GM19452 (cell line): Measurements from ENCODE around the gene KIAA1755.

ENCODE experiments used
- ATAC-seq: cut with Tn5 transposase; IDR thresholded peaks from one replicate; pipeline ENCODE4 v1.9.1; 2021; ENCODE audit not compliant: unreplicated experiment

The KIAA1755 gene

DNA sequence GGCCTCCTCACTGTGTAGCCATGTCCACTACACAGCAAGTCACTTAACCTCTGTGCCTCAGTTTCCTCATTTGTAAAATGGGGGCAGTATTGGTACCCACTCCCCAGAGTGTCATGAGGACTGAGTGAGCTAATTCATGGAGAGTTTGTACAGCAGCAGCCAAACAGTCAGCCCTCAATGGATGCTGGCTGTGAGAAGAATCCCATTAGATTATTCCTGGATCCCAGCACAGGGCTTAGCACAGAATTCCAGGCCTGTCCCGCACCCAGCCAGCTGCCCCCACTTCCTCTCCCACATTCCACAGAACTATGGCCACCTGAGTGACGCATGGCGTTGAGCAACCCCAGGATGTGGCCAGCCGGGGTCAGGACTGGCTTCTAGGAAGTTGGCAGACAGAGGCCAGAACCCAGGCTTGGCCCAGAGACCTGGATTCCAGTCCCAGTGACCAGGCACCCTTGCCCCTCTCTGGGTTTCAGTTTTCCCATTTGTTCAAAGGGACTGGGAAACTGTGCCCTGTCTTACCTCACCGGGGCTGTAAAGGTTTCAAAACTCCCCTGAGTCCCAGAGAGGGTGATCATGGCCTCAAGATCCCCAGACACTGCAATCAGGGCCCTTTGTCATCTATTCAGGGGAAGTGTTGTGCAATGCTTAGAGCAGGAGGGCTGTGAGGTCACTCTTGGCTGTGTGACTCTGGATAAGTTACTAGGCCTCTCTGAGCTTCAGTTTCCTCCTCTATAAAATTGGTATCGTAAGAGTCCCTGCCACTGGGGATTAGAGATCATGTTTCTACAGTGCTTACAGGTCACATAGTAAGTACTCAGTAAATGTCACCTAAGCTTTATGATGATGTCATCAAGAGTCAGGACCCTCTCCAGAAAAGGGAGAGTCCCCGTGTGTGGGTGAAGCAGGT is 92.4 kb downstream of the KIAA1755 start:
- ATAC-seq = no peak

DNA sequence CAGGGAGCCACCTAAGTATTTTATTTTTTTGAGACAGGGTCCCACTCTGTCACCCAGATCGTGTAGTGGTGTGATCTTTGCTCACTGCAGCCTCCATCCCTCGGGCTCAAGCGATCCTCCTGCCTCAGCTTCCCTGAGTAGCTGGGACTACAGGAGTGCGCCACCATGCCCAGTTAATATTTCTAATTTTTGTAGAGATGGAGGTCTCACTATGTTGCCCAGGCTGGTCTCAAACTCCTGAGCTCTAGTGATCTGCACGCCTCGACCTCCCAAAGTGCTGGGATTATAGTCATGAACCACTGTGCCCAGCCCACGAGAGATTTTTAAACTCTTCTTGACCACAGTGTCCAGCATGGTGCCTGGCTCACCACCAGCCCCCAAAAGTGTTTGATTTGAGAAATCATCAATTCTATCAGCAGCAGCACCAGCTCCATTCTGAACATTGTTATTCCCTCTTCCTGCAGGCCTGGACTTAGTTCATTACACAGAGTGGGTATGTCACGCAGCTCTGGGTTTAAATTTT is 93.1 kb downstream of the KIAA1755 start:
- no peak for ATAC-seq

DNA sequence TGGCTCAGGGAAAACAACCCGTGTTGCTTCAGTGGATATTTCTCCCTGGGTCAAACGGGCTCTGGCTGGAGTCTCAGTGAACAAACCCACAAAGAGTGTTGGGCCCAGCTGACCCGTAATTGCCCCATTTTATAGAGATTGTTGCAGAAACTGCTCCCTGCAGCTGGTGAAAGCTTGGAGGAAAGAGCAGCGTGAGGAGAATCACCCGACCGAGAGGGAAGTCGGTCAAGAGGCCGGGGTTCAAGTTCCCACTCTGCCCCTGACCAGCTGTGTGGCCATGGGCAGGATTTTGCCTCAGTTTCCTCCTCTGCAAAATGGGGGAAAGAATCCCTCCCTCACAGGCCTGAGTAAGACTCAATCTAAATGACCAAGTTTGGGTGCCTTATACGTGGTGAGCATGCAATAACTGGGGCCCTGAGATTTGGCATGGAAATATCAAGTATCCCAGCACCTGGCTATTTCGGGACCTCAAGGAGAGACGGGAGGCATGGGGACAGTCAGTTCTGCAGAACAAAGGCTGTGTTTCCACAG is 93.8 kb downstream of the KIAA1755 start:
- ATAC-seq = no peak

DNA sequence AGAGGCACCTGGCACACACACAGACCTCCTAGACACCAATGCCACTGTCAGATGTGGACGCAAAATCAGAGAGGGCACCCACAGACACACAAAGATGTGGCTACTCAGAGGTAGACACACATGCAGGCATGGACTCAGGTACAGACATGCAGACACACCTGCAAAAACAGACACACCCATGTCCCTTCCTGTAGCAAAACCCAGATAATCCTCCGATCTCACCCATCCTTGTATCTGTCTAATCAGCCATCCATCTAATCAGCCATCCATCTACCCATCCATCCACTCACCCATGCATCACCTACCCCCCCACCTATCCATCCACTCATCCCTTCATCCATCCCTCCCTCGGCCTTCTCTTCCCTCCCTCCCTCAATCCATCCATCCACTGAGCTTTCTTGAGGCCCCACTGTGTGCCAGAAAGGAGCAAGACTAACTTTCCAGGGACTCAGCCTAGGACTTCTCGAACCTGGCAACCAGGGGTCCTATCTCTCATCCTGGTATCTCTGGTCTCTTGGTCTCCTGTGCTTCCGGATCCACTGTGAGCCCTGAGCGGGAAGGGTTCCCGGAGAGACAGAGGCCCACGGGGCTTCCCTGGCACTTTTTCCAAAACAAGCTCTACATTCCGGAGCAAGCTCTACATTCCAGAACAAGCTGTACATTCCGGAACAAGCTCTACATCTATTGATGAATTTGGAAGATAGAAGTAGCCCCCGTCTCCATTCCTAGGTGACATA is 94.4 kb downstream of the KIAA1755 start:
- no peak for ATAC-seq

DNA sequence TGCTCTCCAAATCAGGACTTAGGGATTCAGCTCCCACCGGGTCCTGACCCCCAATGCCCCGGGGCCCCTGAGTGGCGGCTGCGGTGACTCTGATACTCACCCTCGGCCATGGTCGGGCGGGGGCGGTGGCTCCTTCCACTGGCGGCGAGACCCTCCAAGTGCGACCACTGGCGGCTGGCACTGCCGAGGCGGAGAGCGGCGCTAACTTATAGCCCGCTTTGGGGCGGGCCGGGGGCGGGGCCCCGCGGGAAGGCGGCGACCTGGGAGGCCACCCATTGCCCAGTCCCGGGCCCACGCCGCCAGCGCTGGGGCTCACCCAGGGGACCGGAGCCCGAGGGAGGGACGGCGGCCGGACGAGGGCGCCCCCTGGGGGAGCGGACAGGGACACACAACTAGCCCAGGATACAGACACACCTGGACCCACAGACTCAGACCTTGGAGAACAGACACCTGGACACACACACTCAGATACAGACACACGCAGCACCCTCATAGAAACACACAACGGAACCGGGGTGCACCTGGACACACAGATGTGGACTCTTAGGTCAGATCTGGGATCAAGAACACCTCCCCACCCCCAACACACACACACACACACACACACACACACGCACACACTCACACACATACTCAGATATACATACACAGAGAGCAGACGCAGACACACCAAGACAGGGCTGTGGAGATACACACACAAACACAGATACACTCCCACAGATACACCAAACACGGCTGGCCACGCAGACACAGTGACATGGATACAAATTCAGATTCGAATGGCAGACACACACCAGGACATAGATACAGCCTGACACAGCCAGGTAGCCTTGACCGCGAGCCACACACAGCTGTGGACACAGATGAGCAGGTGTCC is 95.2 kb downstream of the KIAA1755 start, which contains the start of gene TGM2:
TGM2 (minus strand) TSS at position 182 of the 877 bp plus-strand sequence; CDS start at position 110, 72 bp downstream.
- peak; percentile 77 for ATAC-seq

DNA sequence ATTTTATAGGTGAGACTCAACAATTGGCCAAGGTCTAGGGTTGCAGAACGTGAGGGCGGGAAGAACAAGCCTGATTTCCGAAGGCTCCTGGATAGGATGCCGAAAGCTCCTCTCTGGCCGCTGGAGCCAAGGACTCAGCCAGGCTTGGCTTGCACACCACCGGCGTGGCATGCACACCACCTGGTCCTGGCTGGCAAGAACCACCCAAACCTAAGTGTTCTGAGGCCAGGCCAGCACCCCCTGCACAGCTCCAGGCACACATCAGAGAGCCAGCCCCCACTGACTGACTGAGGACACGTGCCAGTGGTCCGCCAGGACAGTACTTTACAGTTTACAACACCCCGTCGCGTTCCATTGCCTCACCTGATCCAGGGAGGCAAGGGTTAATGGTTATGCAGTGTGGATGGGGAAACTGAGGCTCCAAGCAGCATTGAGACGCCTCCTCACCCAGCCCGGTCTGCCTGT is 95.9 kb downstream of the KIAA1755 start:
- no peak for ATAC-seq

DNA sequence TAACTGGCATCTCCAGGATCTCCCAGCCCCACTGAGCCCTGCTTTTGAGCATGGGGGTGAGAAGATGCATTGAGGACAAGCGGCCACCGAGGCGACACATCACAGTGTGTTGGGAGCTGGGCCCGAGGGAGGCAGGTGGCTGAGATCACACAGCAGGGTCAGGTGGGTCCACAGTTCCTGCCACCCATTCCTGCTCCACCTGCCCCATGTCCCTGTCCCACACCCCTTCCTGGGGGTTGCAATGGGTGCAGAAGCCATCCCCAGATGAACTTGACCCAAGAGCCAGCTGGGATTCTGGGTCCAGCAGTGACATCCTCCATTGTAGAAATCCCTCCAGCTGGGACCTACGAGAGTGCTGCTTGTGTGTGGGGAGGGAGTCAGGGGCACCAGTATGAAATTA is 96.5 kb downstream of the KIAA1755 start:
- ATAC-seq = no peak

DNA sequence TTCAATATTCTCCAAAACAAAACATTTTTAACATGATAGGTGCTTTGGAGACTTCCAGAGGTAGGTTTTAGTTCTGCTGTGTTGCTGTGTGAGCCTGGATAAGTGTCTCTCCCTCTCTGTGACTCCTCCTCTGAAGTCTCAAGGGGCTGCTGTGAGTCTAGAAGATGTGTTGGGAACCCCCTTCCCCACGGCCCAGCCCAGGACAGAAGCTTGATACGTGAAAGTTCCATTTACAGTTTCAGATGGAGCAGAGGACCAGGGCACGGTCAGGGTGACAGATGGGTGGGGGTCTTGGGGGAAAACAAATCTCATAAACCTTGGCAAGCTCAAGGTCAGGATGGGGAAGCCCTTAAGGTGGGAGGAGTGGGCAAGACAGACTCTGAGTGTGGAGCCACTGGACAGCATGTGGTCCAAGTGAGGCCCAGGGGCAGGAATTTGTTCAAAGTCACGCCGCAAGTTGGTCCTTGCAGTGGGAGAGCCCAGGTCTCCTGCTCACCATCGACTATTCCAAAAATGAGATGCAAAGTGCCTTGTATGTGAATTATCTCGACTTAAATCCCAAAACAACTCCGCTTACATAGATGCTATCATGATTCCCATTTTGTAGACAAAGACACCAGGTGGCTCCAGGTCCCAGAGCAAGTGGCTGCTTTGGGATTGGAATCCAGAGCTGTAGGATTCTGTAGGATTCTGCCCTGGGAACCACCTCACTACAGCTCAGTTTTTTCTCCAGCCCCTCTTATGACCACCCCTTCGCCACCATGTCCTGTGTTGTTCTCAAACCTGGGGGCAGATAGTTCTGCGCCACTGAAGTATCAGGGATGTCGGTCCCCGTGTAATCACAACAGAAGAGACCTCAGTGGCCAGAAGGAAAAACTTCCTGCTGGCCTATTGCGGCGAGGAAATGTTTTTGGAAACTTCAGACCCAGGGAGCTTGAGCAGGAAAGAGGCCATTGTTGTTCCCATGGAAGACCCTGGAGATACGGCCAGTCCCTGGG is 97.4 kb downstream of the KIAA1755 start:
- ATAC-seq = no peak

DNA sequence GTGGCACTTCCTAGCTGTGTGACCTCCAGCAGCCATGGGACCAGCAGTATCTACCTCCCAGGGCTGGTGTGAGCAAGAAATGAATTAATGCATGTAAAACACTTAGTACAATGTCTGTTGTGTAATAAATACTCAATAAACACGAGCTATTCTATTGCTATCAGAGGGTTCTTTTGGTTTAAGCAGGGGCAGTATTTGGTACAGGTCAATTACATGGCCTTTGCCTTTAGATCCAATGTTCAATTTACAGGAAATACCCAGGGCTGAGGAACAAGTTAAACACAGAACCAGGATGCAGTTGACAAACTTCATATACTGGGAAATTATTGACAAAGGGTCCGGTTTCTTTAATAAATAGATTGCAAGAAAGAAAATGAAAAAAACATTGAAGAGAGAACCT is 98.4 kb downstream of the KIAA1755 start:
- ATAC-seq = no peak

DNA sequence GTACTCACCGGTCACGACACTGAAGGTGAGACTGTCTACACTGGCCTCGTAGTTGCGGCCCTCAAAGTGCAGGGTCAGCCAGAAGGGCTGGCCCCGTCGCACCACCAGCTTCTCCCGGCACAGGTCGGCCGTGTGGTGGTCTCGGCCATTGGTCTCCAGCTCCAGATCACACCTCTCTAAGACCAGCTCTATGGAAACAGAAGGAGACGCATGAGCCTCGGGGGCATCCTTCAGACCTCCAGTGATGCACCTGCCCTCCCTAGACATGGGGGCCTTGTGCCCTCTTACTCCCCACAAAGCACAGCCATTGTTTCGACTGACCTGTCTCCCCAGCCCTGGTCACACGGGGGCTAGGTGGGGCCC is 99.1 kb downstream of the KIAA1755 start:
- no peak for ATAC-seq
